K562 (cell line): ENCODE data around the gene TNIK. TPM values are rescaled to one million over a fixed set of nuclear protein-coding genes. Genes with fewer than 3 reads are reported as not detected.

Experiments used
- ARNT ChIP-seq, 2 experiments: fragments of 450-650 bp; IDR thresholded peaks; 2 replicates each; pipeline ENCODE4 v1.6.1; 2016; ENCODE audit warnings: mild to moderate bottlenecking in 1 of 2
- CSDE1 ChIP-seq, 2 experiments: fragments of 450-650 bp; IDR thresholded peaks; 2 replicates each; pipeline ENCODE4 v1.6.1; 2016; ENCODE audit warnings: mild to moderate bottlenecking in 1 of 2
- DMBX1 ChIP-seq: fragments of 250-450 bp; sonication (Bioruptor Pico); IDR thresholded peaks from 2 replicates; pipeline ENCODE4 v1.8.0; 2022; ENCODE audit warnings: inconsistent platforms, mild to moderate bottlenecking, moderate library complexity, borderline replicate concordance
- ESRRA ChIP-seq: fragments of 450-650 bp; IDR thresholded peaks from 2 replicates; pipeline ENCODE4 v1.6.1; 2014; ENCODE audit warnings: low read depth, mild to moderate bottlenecking, moderate library complexity, borderline replicate concordance
- GABPA ChIP-seq: fragments of 200-800 bp; sonication (Bioruptor generic); conservative IDR thresholded peaks from 2 replicates; pipeline ENCODE4 v1.6.1; 2016; ENCODE audit warnings: low read depth, missing genetic modification characterization, missing compliant biosample characterization
- HMGXB4 ChIP-seq: sonication (generic); formaldehyde crosslinking; IDR thresholded peaks from 2 replicates; pipeline ENCODE4 v1.8.1; 2023; ENCODE audit warnings: mild to moderate bottlenecking, missing genetic modification reagents
- HNRNPK ChIP-seq: fragments of 200-400 bp; formaldehyde crosslinking; IDR thresholded peaks from one replicate; pipeline ENCODE4 v1.6.1; 2018; ENCODE audit warnings: mild to moderate bottlenecking, low read depth, low read length; ENCODE audit not compliant: poor library complexity, severe bottlenecking
- KHSRP ChIP-seq: fragments of 450-650 bp; IDR thresholded peaks from 2 replicates; pipeline ENCODE4 v1.6.1; 2017
- PTRF ChIP-seq: fragments of 450-650 bp; IDR thresholded peaks from 2 replicates; pipeline ENCODE4 v1.6.1; 2016; ENCODE audit warnings: mild to moderate bottlenecking, missing genetic modification characterization, missing compliant biosample characterization
- RBBP5 ChIP-seq: fragments of 200-600 bp; sonication (generic); IDR thresholded peaks from 2 replicates; pipeline ENCODE4 v1.6.1; 2012; ENCODE audit warnings: borderline replicate concordance, mild to moderate bottlenecking, low read length, control low read depth, inconsistent platforms; ENCODE audit not compliant: insufficient read depth, poor library complexity, severe bottlenecking
- SLC30A9 ChIP-seq: fragments of 250-450 bp; sonication (Bioruptor Pico); IDR thresholded peaks from 2 replicates; pipeline ENCODE4 v1.8.0; 2022; ENCODE audit warnings: mild to moderate bottlenecking, moderate library complexity
- ZNF280B ChIP-seq: fragments of 250-450 bp; sonication (Bioruptor Pico); IDR thresholded peaks from 2 replicates; pipeline ENCODE4 v1.5.1; 2021; ENCODE audit warnings: mild to moderate bottlenecking
- polyA plus RNA-seq, 8 experiments: library from polyadenylated mRNA; depleted of rRNA in 4 of 8; stranded (reverse) in 5 of 8; unstranded in 3 of 8; fragments of >200 nt; fragmentation: Nextera tagmentation in 2 of 8; fragmentation: Illumina TruSeq in 1 of 8; extraction: Ambion mirVana in 2 of 8; extraction: Trizol in 1 of 8; gene quantifications; 2 replicates each; pipeline versions ENCODE4 v1.2.1 to v1.2.3, GENCODE V29; 2011 to 2014; ENCODE audit warnings: inconsistent platforms in 1 of 8, missing spikeins in 1 of 8
- total RNA-seq, 7 experiments: library from RNA; depleted of rRNA in 6 of 7; stranded (reverse); fragments of >200 nt in 6 of 7; fragmentation: Illumina TruSeq in 2 of 7; extraction: Trizol in 2 of 7; gene quantifications; 2 replicates each; pipeline versions ENCODE4 v1.2.1 to v1.2.3, GENCODE V29; 2011 to 2021; ENCODE audit warnings: low replicate concordance in 1 of 7
- TF ChIP-seq, protein P1 (sequence below): IDR thresholded peaks from 2 replicates; pipeline ENCODE4 v1.6.1; 2012; ENCODE audit warnings: low read depth, low read length, improper control_type of control experiment, borderline replicate concordance
- TF ChIP-seq, protein P2 (sequence below): sonication (generic); formaldehyde crosslinking; IDR thresholded peaks from 2 replicates; pipeline ENCODE4 v1.8.1; 2023; ENCODE audit warnings: missing genetic modification reagents, mild to moderate bottlenecking, borderline replicate concordance
- TF ChIP-seq, protein P3 (sequence below): fragments of 250-450 bp; sonication (Bioruptor Pico); IDR thresholded peaks from 2 replicates; pipeline ENCODE4 v1.8.0; 2022; ENCODE audit warnings: moderate library complexity, mild to moderate bottlenecking, inconsistent platforms

Gene TNIK
- total and polyA plus RNA-seq, 9 of the 15 experiments (the other 6 are each of a cell fraction or from before 2014, with no cell fraction given): 6.6 to 39.0 (median 24.7) TPM

DNA sequence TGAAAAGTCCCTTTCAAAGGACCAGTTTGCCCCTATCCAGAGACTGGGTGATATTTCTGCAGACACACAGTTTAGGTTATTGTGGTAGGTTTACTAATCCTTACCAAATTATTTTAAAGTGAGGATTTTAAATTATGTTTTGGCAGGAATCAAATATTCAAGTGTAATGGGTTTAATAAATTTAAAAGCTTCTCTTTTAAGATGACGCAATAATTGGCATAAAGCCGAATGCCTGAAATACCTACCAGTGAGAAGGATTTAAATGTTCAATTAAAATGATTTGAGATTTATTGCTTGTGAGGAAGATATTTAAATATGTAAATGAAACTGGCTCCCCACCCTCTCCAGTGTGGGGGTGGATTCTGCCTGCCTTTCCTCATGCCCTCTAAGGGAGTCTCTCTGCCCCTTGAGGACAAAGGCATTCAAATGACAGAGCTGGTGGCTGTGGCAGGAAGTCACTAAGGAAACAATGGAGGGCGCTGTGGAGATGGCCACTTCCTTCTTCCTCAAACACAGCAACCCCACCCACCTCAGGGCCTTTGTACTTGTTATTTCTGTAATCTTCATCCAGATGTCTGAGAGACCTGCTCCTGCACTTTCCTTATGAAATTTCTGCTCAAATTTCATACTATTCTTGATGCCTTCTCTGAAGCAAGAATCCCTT, 131.7 kb downstream of the TNIK start (continued):
- TF ChIP-seq, protein P1, sequence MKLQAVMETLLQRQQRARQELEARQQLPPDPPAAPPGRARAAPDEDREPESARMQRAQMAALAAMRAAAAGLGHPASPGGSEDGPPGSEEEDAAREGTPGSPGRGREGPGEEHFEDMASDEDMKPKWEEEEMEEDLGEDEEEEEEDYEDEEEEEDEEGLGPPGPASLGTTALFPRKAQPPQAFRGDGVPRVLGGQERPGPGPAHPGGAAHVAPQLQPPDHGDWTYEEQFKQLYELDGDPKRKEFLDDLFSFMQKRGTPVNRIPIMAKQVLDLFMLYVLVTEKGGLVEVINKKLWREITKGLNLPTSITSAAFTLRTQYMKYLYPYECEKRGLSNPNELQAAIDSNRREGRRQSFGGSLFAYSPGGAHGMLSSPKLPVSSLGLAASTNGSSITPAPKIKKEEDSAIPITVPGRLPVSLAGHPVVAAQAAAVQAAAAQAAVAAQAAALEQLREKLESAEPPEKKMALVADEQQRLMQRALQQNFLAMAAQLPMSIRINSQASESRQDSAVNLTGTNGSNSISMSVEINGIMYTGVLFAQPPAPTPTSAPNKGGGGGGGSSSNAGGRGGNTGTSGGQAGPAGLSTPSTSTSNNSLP: no peak
- no peak for TF ChIP-seq DMBX1 (CRISPR knock-in tag)
- no peak for TF ChIP-seq HMGXB4 (CRISPR knock-in tag)
- no peak for TF ChIP-seq HNRNPK
- TF ChIP-seq KHSRP: no peak
- no peak for TF ChIP-seq CSDE1 (IDR thresholded peaks at IDR 0.05)
- TF ChIP-seq ARNT (IDR thresholded peaks at IDR 0.05): 0 out of 4 replicates have a peak, but pooled peaks of 1 of the 2 experiments have one; percentile 38
- peak; percentile 41; the same call in 1 of the 2 replicates for TF ChIP-seq ESRRA
- no peak for TF ChIP-seq PTRF (tag)
- TF ChIP-seq, protein P2, sequence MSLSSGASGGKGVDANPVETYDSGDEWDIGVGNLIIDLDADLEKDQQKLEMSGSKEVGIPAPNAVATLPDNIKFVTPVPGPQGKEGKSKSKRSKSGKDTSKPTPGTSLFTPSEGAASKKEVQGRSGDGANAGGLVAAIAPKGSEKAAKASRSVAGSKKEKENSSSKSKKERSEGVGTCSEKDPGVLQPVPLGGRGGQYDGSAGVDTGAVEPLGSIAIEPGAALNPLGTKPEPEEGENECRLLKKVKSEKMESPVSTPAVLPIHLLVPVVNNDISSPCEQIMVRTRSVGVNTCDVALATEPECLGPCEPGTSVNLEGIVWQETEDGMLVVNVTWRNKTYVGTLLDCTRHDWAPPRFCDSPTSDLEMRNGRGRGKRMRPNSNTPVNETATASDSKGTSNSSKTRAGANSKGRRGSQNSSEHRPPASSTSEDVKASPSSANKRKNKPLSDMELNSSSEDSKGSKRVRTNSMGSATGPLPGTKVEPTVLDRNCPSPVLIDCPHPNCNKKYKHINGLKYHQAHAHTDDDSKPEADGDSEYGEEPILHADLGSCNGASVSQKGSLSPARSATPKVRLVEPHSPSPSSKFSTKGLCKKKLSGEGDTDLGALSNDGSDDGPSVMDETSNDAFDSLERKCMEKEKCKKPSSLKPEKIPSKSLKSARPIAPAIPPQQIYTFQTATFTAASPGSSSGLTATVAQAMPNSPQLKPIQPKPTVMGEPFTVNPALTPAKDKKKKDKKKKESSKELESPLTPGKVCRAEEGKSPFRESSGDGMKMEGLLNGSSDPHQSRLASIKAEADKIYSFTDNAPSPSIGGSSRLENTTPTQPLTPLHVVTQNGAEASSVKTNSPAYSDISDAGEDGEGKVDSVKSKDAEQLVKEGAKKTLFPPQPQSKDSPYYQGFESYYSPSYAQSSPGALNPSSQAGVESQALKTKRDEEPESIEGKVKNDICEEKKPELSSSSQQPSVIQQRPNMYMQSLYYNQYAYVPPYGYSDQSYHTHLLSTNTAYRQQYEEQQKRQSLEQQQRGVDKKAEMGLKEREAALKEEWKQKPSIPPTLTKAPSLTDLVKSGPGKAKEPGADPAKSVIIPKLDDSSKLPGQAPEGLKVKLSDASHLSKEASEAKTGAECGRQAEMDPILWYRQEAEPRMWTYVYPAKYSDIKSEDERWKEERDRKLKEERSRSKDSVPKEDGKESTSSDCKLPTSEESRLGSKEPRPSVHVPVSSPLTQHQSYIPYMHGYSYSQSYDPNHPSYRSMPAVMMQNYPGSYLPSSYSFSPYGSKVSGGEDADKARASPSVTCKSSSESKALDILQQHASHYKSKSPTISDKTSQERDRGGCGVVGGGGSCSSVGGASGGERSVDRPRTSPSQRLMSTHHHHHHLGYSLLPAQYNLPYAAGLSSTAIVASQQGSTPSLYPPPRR (CRISPR knock-in tag): no peak
- peak; percentile 46 for TF ChIP-seq GABPA (tag)
- no peak for TF ChIP-seq RBBP5
- TF ChIP-seq SLC30A9 (CRISPR knock-in tag): no peak
- TF ChIP-seq, protein P3, sequence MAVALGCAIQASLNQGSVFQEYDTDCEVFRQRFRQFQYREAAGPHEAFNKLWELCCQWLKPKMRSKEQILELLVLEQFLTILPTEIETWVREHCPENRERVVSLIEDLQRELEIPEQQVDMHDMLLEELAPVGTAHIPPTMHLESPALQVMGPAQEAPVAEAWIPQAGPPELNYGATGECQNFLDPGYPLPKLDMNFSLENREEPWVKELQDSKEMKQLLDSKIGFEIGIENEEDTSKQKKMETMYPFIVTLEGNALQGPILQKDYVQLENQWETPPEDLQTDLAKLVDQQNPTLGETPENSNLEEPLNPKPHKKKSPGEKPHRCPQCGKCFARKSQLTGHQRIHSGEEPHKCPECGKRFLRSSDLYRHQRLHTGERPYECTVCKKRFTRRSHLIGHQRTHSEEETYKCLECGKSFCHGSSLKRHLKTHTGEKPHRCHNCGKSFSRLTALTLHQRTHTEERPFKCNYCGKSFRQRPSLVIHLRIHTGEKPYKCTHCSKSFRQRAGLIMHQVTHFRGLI: no peak
- TF ChIP-seq ZNF280B (CRISPR knock-in tag): no peak
